Astrocyte (in vitro differentiated cells and primary cell): ENCODE measurements around the gene LRWD1.

Experiments used
- EZH2 ChIP-seq: IDR thresholded peaks from 2 replicates; pipeline ENCODE4 v1.6.1; 2012; ENCODE audit warnings: mild to moderate bottlenecking, low read length, inconsistent platforms; ENCODE audit not compliant: insufficient read depth
- TF ChIP-seq, protein P1 (sequence below): IDR thresholded peaks from 2 replicates; pipeline ENCODE4 v1.5.1; 2011; ENCODE audit warnings: low read depth, mild to moderate bottlenecking, inconsistent platforms, low read length, moderate library complexity; ENCODE audit not compliant: insufficient read depth

DNA sequence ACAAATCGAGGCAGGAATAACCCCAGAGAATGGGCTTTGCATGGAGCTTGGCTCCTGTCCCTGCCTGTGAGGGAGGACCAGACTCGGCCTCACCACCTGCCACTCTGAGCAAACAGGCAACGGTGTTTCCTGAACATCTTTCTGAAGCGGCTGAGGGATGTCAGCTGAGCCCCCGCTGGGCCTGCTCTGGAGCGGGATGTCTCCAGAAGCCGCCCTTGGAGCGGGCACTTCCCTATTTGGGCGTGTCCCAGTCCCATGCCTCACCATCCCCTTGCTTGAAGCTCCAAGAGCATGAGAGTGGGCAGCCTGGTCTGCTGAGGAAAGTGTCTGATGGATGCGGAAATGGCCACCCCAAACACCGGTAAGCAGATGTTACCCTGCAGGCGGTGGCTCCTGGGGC, 10.3 kb upstream of the LRWD1 start:
- TF ChIP-seq, protein P1, sequence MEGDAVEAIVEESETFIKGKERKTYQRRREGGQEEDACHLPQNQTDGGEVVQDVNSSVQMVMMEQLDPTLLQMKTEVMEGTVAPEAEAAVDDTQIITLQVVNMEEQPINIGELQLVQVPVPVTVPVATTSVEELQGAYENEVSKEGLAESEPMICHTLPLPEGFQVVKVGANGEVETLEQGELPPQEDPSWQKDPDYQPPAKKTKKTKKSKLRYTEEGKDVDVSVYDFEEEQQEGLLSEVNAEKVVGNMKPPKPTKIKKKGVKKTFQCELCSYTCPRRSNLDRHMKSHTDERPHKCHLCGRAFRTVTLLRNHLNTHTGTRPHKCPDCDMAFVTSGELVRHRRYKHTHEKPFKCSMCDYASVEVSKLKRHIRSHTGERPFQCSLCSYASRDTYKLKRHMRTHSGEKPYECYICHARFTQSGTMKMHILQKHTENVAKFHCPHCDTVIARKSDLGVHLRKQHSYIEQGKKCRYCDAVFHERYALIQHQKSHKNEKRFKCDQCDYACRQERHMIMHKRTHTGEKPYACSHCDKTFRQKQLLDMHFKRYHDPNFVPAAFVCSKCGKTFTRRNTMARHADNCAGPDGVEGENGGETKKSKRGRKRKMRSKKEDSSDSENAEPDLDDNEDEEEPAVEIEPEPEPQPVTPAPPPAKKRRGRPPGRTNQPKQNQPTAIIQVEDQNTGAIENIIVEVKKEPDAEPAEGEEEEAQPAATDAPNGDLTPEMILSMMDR: no peak
- TF ChIP-seq EZH2: no peak
